AG09319 (cell line): ENCODE measurements around the gene IFITM5.
"Not testable (repeated sequence)": the region's sequence is repeated elsewhere in the genome, so short reads cannot be mapped to it uniquely, and the experiment has no call there.

Source experiments
- DNase-seq: peaks from one replicate; pipeline ENCODE4 v3.0.0-alpha.2; 2010; ENCODE audit warnings: low read depth; ENCODE audit errors: extremely low read depth
- CTCF ChIP-seq: IDR thresholded peaks from 2 replicates; pipeline ENCODE4 v1.5.1; 2011; ENCODE audit warnings: low read depth, mild to moderate bottlenecking, inconsistent platforms, low read length, moderate library complexity

The IFITM5 gene

GRCh38 chr11:291281-292210, 7.8 kb downstream of the IFITM5 start:
- no peak for TF ChIP-seq CTCF
- no peak for DNase-seq

- DNase-seq, result no peak
- no peak for TF ChIP-seq CTCF
These were observed 8.6 kb downstream of the IFITM5 start for GRCh38 chr11:290621-291231.

DNA sequence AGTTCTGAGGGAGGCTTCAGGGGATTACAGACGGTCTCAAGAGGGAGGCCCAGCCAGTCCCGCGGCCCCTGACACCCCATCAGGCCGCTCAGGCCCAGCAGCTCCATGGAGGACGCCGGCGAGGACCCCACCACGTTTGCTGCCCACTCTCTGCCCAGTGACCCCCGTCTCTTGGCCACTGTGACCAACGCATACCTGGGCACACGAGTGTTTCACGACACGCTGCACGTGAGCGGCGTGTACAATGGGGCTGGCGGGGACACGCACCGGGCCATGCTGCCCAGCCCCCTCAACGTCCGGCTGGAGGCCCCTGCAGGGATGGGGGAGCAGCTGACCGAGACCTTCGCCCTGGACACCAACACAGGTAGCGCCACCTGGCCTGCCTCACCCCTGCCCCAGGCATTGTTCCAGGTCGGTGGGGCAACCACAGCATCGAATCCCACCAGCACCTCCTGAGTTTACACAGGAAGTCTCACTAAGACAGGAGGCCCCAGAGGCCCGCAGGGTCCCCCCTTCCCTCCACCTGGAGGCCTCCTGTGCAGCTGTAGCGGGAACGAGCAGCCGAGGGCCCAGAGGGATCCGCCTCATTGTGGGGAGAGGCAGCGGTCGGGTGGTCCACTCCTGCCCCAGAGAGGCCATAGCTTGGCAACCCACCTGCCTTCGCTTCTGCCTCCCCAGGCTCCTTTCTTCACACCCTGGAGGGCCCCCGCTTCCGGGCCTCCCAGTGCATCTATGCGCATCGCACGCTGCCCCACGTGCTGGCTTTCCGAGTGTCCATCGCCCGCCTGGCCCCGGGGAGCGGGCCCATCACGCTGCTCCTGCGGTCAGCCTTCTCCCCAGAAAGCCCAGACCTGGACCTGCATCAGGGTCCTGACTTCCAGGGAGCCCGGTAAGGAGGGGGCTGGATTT, 9.4 kb downstream of the IFITM5 start:
- no peak for TF ChIP-seq CTCF
- no peak for DNase-seq

GRCh38 chr11:289398-289711, 10.0 kb downstream of the IFITM5 start:
- DNase-seq, result no peak
- TF ChIP-seq CTCF, result no peak

- DNase-seq, result no peak
- TF ChIP-seq CTCF, result no peak
These were observed 10.6 kb downstream of the IFITM5 start, which contains the start of gene PGGHG for GRCh38 chr11:288478-289397. Gene PGGHG, plus strand, starts transcription at chr11:289126. Its CDS starts 691 bp downstream, at chr11:289817.

DNA sequence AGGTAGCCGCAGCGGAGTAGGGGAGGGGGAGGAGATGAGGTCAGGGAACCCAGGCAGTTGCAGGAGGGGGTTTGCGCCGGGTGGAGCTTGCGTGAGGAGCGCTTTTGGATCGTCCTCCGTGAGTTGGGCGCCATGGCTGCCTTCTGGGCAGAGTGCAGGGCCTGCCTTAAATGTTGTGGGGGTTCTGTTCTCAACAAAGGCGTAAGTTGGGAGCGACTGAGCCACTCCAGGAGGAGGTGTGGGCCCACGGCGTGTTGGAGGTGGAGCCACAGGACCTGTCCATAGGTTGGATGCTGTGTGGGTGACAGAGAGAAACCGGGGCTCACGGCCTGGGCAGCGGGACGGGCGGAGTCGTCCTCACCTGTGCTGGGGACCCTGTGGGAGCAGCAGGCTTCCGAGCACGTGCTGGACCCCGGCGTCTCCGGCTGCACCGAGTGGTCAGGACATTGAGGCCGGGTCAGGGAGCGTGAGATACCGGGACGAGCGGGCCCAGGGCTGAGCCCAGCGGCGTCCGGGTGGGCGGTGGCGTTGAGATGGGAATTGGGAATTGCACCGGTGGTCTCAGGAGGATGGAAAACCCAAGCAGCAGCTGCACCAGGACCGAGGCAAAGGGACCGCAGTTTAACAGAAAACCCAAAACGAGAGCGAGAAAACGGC, 11.4 kb downstream of the IFITM5 start:
- no peak for TF ChIP-seq CTCF

GRCh38 chr11:286977-287820, 12.1 kb downstream of the IFITM5 start:
- not testable (repeated sequence) for DNase-seq

More for the DNA sequence above, 11.4 kb downstream of the IFITM5 start:
- no peak for DNase-seq
